ENCODE measurements around the gene TCF25. TPM values are rescaled to one million over a fixed set of nuclear protein-coding genes. Genes with fewer than 3 reads are reported as not detected.
A peak's percentile ranks its signal among the peaks of the same experiment; 100 is the strongest.

TCF25 gene
- total and polyA plus RNA-seq, 5 donors from 2014 or later = 75.2 to 431 (median 78.5) TPM

DNA sequence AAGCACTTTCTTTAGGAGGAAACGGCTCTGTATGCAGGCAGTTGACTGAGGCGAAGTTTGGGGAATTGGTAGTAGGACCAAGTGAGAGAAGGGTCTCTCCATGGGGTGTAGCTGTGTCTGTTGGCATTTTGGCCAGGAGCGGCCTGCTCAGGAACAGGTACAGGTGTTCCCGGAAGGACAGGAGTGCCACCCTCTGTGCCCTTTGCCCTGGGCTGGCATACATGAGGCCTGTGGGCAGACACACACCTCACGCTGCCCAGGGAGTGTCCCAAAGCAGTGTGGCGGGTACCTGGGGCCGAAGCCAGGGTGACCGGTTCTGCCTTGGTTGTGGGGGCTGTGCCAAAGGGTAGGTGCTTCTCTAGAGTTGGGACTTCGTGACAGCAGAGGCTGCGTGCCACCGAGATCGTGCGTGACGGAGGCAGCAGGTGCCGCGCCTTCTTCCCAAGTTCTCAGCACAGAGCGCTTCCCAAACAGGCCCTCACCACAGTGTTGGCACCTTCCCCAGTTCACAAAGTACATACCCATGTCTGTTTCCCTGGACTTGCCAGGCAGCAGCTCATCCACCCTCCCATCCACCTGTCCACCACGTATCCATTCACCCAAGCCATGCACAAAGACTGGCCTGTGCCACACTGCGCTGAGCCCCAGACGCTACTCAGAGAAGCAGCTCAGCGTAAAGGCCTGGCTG, 19.9 kb upstream of the TCF25 start:
- H3K36me3 Mint-ChIP-seq = no peaks in the 10 kb centered on the region
- H3K9me3 Mint-ChIP-seq = no peaks in the 10 kb centered on the region
- no peak overlapping the region for H3K4me3 Mint-ChIP-seq

DNA sequence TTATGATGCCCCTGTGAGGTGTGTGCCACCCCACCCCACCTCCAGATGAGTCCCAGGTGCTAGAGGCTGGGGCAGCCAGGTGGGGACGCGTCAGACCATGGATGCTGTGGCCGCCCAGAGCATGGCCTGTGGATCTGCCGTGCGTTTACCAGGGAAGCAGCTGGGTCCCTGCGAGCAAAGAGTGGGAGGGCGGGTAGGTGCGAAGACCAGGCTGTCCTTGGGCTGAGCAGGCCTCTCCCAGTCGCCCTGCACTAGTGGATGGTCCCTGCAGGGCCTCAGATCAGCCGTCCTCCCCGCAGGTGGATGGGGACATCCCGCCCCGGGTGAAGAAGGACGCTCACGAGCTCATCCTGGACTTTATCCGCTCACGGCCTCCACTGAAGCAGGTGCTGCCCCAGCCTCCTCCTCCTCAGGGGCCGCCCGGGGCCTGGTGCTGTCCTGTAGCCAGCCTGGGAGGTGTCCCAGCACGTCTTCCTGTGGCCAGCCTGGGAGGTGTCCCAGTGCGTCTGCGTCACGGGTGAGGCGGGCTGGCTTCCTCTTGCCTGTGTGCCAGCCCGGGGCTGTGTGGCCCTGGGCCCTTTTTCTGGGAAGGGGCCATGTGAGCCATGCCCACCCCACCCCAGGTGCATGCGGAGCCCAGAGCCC, 18.0 kb upstream of the TCF25 start:
- Histone ChIP-seq H3K4me3 (ENCODE audit: low read depth, low read length) (no peak overlapping the region), H3K36me3 (ENCODE audit: control insufficient read depth, insufficient read depth, low read length) (no peaks in the 10 kb centered on the region), H3K9me3 (ENCODE audit: control insufficient read depth in 2 of 2, low read length in 2 of 2) (no peaks in the 10 kb centered on the region), H3K4me1 (ENCODE audit: control insufficient read depth, insufficient read depth, low read length, poor library complexity, severe bottlenecking) (peaks cover under 1% of the 10 kb centered on the region), H3K27me3 (ENCODE audit: control insufficient read depth, insufficient read depth, low read length) (no peaks in the 10 kb centered on the region), H3K27ac (ENCODE audit: insufficient read depth, low read length, poor library complexity, severe bottlenecking) (no peak overlapping the region)
- ATAC-seq (ENCODE audit: low read depth in 2 of 2) = no peak
- Mint-ChIP-seq H3K4me1 (no peaks in the 10 kb centered on the region), H3K9me3 (no peaks in the 10 kb centered on the region), H3K36me3 (no peaks in the 10 kb centered on the region), H3K27me3 (peaks cover 3% of the 10 kb centered on the region), H3K27ac (no peak overlapping the region), H3K4me3 (no peak overlapping the region)
- DNase-seq = no peak

More for the DNA sequence above, 19.9 kb upstream of the TCF25 start:
- H3K27me3 Mint-ChIP-seq = no peaks in the 10 kb centered on the region
- Histone ChIP-seq H3K4me1 (ENCODE audit: control insufficient read depth, insufficient read depth, low read length, poor library complexity, severe bottlenecking) (no peaks in the 10 kb centered on the region), H3K36me3 (ENCODE audit: control insufficient read depth, insufficient read depth, low read length) (no peaks in the 10 kb centered on the region), H3K4me3 (ENCODE audit: low read depth, low read length) (no peak overlapping the region), H3K27ac (ENCODE audit: insufficient read depth, low read length, poor library complexity, severe bottlenecking) (no peak overlapping the region), H3K27me3 (ENCODE audit: control insufficient read depth, insufficient read depth, low read length) (no peaks in the 10 kb centered on the region), H3K9me3 (ENCODE audit: control insufficient read depth in 2 of 2, low read length in 2 of 2) (no peaks in the 10 kb centered on the region)
- H3K27ac Mint-ChIP-seq = no peak overlapping the region
- ATAC-seq (ENCODE audit: low read depth in 2 of 2) = no peak
- H3K4me1 Mint-ChIP-seq = no peaks in the 10 kb centered on the region
- no peak for DNase-seq

DNA sequence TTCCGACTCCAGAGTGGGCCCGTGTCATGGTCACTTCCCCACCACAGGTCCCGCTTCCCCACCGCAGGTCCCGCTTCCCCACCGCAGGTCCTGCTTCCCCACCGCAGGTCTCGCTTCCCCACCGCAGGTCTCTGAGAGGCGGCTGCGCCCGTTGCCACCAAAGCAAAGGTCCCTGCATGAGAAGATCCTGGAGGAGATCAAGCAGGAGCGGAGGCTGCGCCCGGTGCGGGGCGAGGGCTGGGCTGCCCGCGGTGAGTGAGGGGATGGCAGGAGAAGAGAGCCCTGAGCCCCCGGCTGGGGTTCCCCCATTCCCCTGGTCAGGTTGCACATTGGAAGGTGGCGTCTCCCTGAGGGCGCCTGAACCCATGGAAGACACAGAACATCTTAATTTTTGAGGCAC, 17.4 kb upstream of the TCF25 start:
- H3K4me1 ChIP-seq (ENCODE audit: control insufficient read depth, insufficient read depth, low read length, poor library complexity, severe bottlenecking) = peaks cover 6% of the 10 kb centered on the region
- DNase-seq = no peak
- Mint-ChIP-seq H3K4me3 (no peak overlapping the region), H3K9me3 (no peaks in the 10 kb centered on the region), H3K4me1 (peaks cover 0 to 4% (median 2%) of the 10 kb centered on the region in 4 donors), H3K36me3 (no peaks in the 10 kb centered on the region), H3K27ac (no peak overlapping the region), H3K27me3 (peaks cover 5% of the 10 kb centered on the region)
- H3K9me3 ChIP-seq (ENCODE audit: control insufficient read depth in 2 of 2, low read length in 2 of 2) = no peaks in the 10 kb centered on the region
- no peak for ATAC-seq (ENCODE audit: low read depth in 2 of 2)
- H3K27me3 ChIP-seq (ENCODE audit: control insufficient read depth, insufficient read depth, low read length) = no peaks in the 10 kb centered on the region
- no peak overlapping the region for H3K4me3 ChIP-seq (ENCODE audit: low read depth, low read length)
- no peak overlapping the region for H3K27ac ChIP-seq (ENCODE audit: insufficient read depth, low read length, poor library complexity, severe bottlenecking)
- no peaks in the 10 kb centered on the region for H3K36me3 ChIP-seq (ENCODE audit: control insufficient read depth, insufficient read depth, low read length)

DNA sequence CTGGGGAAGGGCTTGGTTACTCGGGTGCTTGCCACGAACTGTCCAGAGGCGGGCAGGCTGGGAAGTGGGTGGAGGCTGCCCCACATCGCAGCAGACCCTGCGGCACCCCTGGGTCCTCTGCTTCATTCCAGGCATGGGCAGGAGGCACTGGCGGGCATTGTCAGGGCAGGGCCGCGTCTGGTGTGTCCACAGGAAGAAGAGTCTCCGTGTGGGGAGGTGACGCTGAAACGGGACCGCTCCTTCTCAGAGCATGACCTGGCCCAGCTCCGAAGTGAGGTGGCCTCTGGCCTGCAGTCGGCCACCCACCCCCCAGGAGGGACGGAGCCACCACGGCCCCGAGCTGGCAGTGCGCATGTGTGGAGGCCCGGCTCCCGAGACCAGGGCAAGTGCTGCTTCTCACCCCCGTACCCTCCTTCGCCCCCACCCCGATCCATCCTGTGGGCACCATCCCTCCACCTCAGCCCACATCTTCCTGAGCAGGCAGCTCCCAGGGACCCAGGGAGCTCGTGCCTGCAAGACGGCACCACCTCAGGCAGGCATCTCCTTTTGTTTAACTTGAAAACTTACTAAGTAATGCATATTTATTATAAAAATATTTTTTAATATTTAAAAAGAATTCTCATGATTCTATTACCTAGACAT, 14.3 kb upstream of the TCF25 start:
- ATAC-seq (ENCODE audit: low read depth in 2 of 2) (no peak), DNase-seq (no peak)
- peaks cover 6 to 22% (median 16%) of the 10 kb centered on the region in 4 donors for H3K4me1 Mint-ChIP-seq
- H3K36me3 Mint-ChIP-seq = no peaks in the 10 kb centered on the region
- no peaks in the 10 kb centered on the region for H3K36me3 ChIP-seq (ENCODE audit: control insufficient read depth, insufficient read depth, low read length)
- H3K4me3 ChIP-seq (ENCODE audit: low read depth, low read length) = no peak overlapping the region
- no peak overlapping the region for H3K27ac Mint-ChIP-seq
- no peaks in the 10 kb centered on the region for H3K9me3 ChIP-seq (ENCODE audit: control insufficient read depth in 2 of 2, low read length in 2 of 2)
- peaks cover 18% of the 10 kb centered on the region for H3K4me1 ChIP-seq (ENCODE audit: control insufficient read depth, insufficient read depth, low read length, poor library complexity, severe bottlenecking)
- H3K4me3 Mint-ChIP-seq = no peak overlapping the region
- no peak overlapping the region for H3K27ac ChIP-seq (ENCODE audit: insufficient read depth, low read length, poor library complexity, severe bottlenecking)
- no peaks in the 10 kb centered on the region for H3K9me3 Mint-ChIP-seq
- H3K27me3 Mint-ChIP-seq = peaks cover 5% of the 10 kb centered on the region
- H3K27me3 ChIP-seq (ENCODE audit: control insufficient read depth, insufficient read depth, low read length) = no peaks in the 10 kb centered on the region

DNA sequence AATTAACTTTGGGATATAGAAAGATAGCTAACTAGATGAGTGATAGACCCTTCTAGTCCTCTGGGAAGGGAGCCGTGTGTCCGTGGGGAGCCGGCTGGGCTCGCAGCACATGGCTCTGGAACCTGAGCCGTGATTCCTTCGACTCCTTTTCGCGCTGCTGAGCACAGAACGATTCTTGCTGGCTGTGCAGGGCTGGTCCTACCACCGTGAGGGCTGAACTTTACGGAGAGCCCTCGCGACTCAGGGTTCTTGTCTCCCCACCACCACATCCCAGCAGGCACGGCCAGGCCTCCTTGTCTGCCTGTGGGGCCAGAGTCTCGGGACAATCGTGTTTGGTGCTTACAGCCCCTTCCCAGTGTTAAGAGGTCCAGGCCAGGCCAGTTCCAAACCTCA, 13.8 kb upstream of the TCF25 start:
- no peaks in the 10 kb centered on the region for H3K9me3 ChIP-seq (ENCODE audit: control insufficient read depth in 2 of 2, low read length in 2 of 2)
- Mint-ChIP-seq H3K4me3 (no peak overlapping the region), H3K27me3 (peaks cover 5% of the 10 kb centered on the region), H3K9me3 (no peaks in the 10 kb centered on the region), H3K27ac (no peak overlapping the region), H3K4me1 (peaks cover 10 to 27% (median 21%) of the 10 kb centered on the region in 4 donors), H3K36me3 (no peaks in the 10 kb centered on the region)
- H3K4me1 ChIP-seq (ENCODE audit: control insufficient read depth, insufficient read depth, low read length, poor library complexity, severe bottlenecking) = peaks cover 23% of the 10 kb centered on the region
- no peaks in the 10 kb centered on the region for H3K27me3 ChIP-seq (ENCODE audit: control insufficient read depth, insufficient read depth, low read length)
- no peak for ATAC-seq (ENCODE audit: low read depth in 2 of 2)
- DNase-seq = no peak
- H3K4me3 ChIP-seq (ENCODE audit: low read depth, low read length) = no peak overlapping the region
- H3K36me3 ChIP-seq (ENCODE audit: control insufficient read depth, insufficient read depth, low read length) = no peaks in the 10 kb centered on the region
- H3K27ac ChIP-seq (ENCODE audit: insufficient read depth, low read length, poor library complexity, severe bottlenecking) = no peak overlapping the region

DNA sequence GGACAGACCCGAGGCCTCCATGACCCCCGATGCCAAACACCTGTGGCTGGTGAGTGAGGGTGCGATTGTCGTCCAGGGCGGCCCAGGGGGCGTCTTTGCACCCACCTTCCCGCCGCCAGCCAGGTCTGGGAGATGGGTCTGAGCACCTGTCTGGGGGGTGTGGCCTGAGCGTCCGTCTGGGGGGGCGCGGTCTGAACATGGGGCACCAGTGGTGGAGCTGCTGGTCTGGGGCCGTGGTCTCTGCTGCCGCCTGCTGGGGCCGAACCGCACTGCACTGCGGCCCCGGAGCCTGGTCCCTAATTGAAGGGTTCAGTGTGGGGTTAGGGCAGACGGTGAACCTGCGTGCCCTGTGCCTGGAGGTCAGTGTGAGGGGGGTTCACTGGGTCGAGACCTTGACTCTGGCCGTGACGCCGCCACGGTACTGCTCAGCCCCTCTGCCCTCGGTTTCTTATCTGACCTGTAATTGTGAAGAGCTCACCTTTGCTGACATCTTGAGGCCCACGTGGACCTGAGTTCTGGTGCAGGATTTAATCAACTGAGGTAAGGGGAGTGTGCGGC, 12.6 kb upstream of the TCF25 start:
- H3K4me3 Mint-ChIP-seq = no peak overlapping the region
- H3K36me3 ChIP-seq (ENCODE audit: control insufficient read depth, insufficient read depth, low read length) = no peaks in the 10 kb centered on the region
- no peak overlapping the region for H3K4me3 ChIP-seq (ENCODE audit: low read depth, low read length)
- DNase-seq = peak; percentile 65 to 72 (median 65)
- H3K9me3 Mint-ChIP-seq = no peaks in the 10 kb centered on the region
- peak; percentile 80 to 82 for ATAC-seq (ENCODE audit: low read depth in 2 of 2)
- H3K27ac Mint-ChIP-seq = peak overlapping the region; percentile 61 to 75 (median 73)
- peaks cover 15 to 33% (median 25%) of the 10 kb centered on the region in 4 donors for H3K4me1 Mint-ChIP-seq
- H3K27ac ChIP-seq (ENCODE audit: insufficient read depth, low read length, poor library complexity, severe bottlenecking) = no peak overlapping the region
- H3K27me3 Mint-ChIP-seq = peaks cover 5% of the 10 kb centered on the region
- no peaks in the 10 kb centered on the region for H3K27me3 ChIP-seq (ENCODE audit: control insufficient read depth, insufficient read depth, low read length)
- H3K4me1 ChIP-seq (ENCODE audit: control insufficient read depth, insufficient read depth, low read length, poor library complexity, severe bottlenecking) = peaks cover 23% of the 10 kb centered on the region
- H3K9me3 ChIP-seq (ENCODE audit: control insufficient read depth in 2 of 2, low read length in 2 of 2) = no peaks in the 10 kb centered on the region
- H3K36me3 Mint-ChIP-seq = no peaks in the 10 kb centered on the region

DNA sequence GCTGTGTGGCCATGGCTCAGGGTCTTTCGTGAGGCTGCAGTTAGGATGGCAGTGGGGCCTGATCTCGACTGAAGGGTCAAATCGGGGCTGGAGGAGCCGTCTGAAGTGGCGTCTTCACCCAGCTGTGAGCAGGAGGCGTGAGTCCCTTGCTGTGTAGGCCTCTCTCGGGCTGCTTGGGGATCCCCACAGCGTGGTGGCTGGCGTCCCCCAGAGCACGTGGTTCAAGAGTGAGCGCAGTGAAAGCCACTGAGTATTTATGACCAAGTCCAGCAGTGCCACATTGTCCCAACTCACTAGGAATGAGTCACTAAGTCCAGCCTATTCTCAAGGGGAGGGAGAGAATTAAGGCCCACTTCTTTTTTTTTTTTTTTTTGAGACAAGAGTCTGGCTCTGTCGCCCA, 11.7 kb upstream of the TCF25 start:
- Histone ChIP-seq H3K27me3 (ENCODE audit: control insufficient read depth, insufficient read depth, low read length) (no peaks in the 10 kb centered on the region), H3K36me3 (ENCODE audit: control insufficient read depth, insufficient read depth, low read length) (no peaks in the 10 kb centered on the region), H3K4me3 (ENCODE audit: low read depth, low read length) (no peak overlapping the region), H3K9me3 (ENCODE audit: control insufficient read depth in 2 of 2, low read length in 2 of 2) (no peaks in the 10 kb centered on the region), H3K4me1 (ENCODE audit: control insufficient read depth, insufficient read depth, low read length, poor library complexity, severe bottlenecking) (peaks cover 23% of the 10 kb centered on the region), H3K27ac (ENCODE audit: insufficient read depth, low read length, poor library complexity, severe bottlenecking) (no peak overlapping the region)
- H3K4me1 Mint-ChIP-seq = peaks cover 15 to 33% (median 25%) of the 10 kb centered on the region in 4 donors
- H3K27ac Mint-ChIP-seq = no peak overlapping the region
- H3K4me3 Mint-ChIP-seq = no peak overlapping the region
- no peak for DNase-seq
- no peak for ATAC-seq (ENCODE audit: low read depth in 2 of 2)
- H3K27me3 Mint-ChIP-seq = peaks cover 5% of the 10 kb centered on the region
- no peaks in the 10 kb centered on the region for H3K9me3 Mint-ChIP-seq
- H3K36me3 Mint-ChIP-seq = no peaks in the 10 kb centered on the region
